OCI-LY7 (cell line): Measurements from ENCODE around the gene LACTB. TPM values are rescaled to one million over a fixed set of nuclear protein-coding genes. Genes with fewer than 3 reads are reported as not detected.

Source experiments
- BruUV-seq: library from RNA; stranded (reverse); fragments of 400-500 nt; replicated peaks from 2 replicates; lab custom pipeline; 2021; lab: Mats Ljungman, UMichigan
- CTCF ChIA-PET: fragments of 300-600 bp; sonication (Branson Sonifier 250); formaldehyde crosslinking; loops from one replicate; lab custom pipeline; 2022; ENCODE audit warnings: antibody characterized with exemption; ENCODE audit not compliant: unreplicated experiment; lab: Charles Lee
- POLR2A ChIA-PET: fragments of 300-600 bp; sonication (Branson Sonifier 250); formaldehyde crosslinking; loops from one replicate; lab custom pipeline; 2022; ENCODE audit warnings: antibody characterized with exemption; lab: Charles Lee
- DNase-seq: peaks from one replicate; pipeline ENCODE4 v3.0.0-alpha.2; 2015; ENCODE audit warnings: low spot score
- H2AFZ ChIP-seq: fragments of 200-600 bp; sonication (generic), shearing (Covaris generic); 2 replicates; pipeline ENCODE4 v1.6.1; 2014; ENCODE audit warnings: mild to moderate bottlenecking, antibody characterized with exemption, low read length, moderate library complexity
- H3K27ac ChIP-seq: fragments of 200-600 bp; sonication (generic); 2 replicates; pipeline ENCODE4 v1.5.1; 2014; ENCODE audit warnings: mixed run types, low read depth, mild to moderate bottlenecking, moderate library complexity, low read length, inconsistent platforms; ENCODE audit not compliant: poor library complexity, severe bottlenecking
- H3K36me3 ChIP-seq: fragments of 200-600 bp; sonication (generic); 2 replicates; pipeline ENCODE4 v1.6.1; 2014; ENCODE audit warnings: mild to moderate bottlenecking, antibody characterized with exemption, low read length, moderate library complexity, mixed read lengths; ENCODE audit not compliant: insufficient read depth
- H3K4me1 ChIP-seq: fragments of 200-600 bp; sonication (generic); 2 replicates; pipeline ENCODE4 v1.5.1; 2014; ENCODE audit warnings: mild to moderate bottlenecking, low read length; ENCODE audit not compliant: insufficient read depth, poor library complexity, severe bottlenecking
- H3K4me2 ChIP-seq: fragments of 200-600 bp; sonication (generic); 2 replicates; pipeline ENCODE4 v1.6.1; 2014; ENCODE audit warnings: mild to moderate bottlenecking, low read length
- H3K4me3 ChIP-seq: fragments of 200-600 bp; sonication (generic); 2 replicates; pipeline ENCODE4 v1.5.1; 2014; ENCODE audit warnings: mild to moderate bottlenecking, low read depth, low read length; ENCODE audit not compliant: poor library complexity, severe bottlenecking
- H3K79me2 ChIP-seq: fragments of 200-600 bp; sonication (generic); 2 replicates; pipeline ENCODE4 v1.6.1; 2016; ENCODE audit warnings: low read depth, mild to moderate bottlenecking, low read length, moderate library complexity, mixed read lengths; ENCODE audit not compliant: insufficient read depth
- H3K9me2 ChIP-seq: fragments of 200-600 bp; sonication (generic); 2 replicates; pipeline ENCODE4 v1.6.1; 2016; ENCODE audit warnings: mild to moderate bottlenecking, low read length, mixed read lengths; ENCODE audit not compliant: insufficient read depth
- H3K9me3 ChIP-seq: fragments of 200-600 bp; sonication (generic); 2 replicates; pipeline ENCODE4 v1.6.1; 2014; ENCODE audit warnings: mild to moderate bottlenecking, mixed run types, low read length, mixed read lengths
- H4K20me1 ChIP-seq: fragments of 200-600 bp; sonication (generic); 2 replicates; pipeline ENCODE4 v1.6.1; 2014; ENCODE audit warnings: mild to moderate bottlenecking, antibody characterized with exemption, low read length, moderate library complexity, mixed read lengths; ENCODE audit not compliant: insufficient read depth
- EZH2phosphoT487 ChIP-seq: fragments of 200-600 bp; sonication (generic); IDR thresholded peaks from 2 replicates; pipeline ENCODE4 v1.6.1; 2018; ENCODE audit warnings: low read depth, borderline replicate concordance, mild to moderate bottlenecking, mixed run types, antibody characterized with exemption, low read length, moderate library complexity, mixed read lengths
- intact Hi-C: fragments of 100-400 bp; cut with micrococcal nuclease; formaldehyde crosslinking; loops from one replicate; pipeline ENCODE4 v1.10.0; 2022; ENCODE audit not compliant: unreplicated experiment
- total RNA-seq, 2 experiments: library from RNA; depleted of rRNA in 1 of 2; stranded (reverse); fragments of >200 nt in 1 of 2; shearing (Covaris generic) in 1 of 2; gene quantifications; 2 replicates each; pipeline ENCODE4 v1.2.3, GENCODE V29; 2014 to 2022
- TF ChIP-seq, protein P1 (sequence below): fragments of 200-600 bp; sonication (generic); conservative IDR thresholded peaks from 2 replicates; pipeline ENCODE4 v1.5.1; 2014; ENCODE audit warnings: mild to moderate bottlenecking, antibody characterized with exemption, low read length, moderate library complexity, mixed read lengths

The LACTB gene
- total RNA-seq, 2 experiments from 2014 or later = 3.2 to 7.2 TPM

- TF ChIP-seq EZH2phosphoT487 = no peak
- TF ChIP-seq, protein P1, sequence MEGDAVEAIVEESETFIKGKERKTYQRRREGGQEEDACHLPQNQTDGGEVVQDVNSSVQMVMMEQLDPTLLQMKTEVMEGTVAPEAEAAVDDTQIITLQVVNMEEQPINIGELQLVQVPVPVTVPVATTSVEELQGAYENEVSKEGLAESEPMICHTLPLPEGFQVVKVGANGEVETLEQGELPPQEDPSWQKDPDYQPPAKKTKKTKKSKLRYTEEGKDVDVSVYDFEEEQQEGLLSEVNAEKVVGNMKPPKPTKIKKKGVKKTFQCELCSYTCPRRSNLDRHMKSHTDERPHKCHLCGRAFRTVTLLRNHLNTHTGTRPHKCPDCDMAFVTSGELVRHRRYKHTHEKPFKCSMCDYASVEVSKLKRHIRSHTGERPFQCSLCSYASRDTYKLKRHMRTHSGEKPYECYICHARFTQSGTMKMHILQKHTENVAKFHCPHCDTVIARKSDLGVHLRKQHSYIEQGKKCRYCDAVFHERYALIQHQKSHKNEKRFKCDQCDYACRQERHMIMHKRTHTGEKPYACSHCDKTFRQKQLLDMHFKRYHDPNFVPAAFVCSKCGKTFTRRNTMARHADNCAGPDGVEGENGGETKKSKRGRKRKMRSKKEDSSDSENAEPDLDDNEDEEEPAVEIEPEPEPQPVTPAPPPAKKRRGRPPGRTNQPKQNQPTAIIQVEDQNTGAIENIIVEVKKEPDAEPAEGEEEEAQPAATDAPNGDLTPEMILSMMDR = no peak
- DNase-seq = no peak
- Histone ChIP-seq H3K79me2 (no peaks in the 10 kb centered on the region), H3K4me3 (no peak overlapping the region), H3K36me3 (no peaks in the 10 kb centered on the region), H3K9me3 (no peaks in the 10 kb centered on the region), H3K4me2 (no peak overlapping the region), H3K9me2 (no peaks in the 10 kb centered on the region), H2AFZ (no peak overlapping the region), H3K4me1 (no peaks in the 10 kb centered on the region), H4K20me1 (no peaks in the 10 kb centered on the region), H3K27ac (no peak overlapping the region)
- intact Hi-C loops = no loop called here
- ChIA-PET CTCF (no interaction called here), POLR2A (interaction anchor here (0.6 kb wide), 1 partner anchor 615 kb away, joined by 3 read pairs; no protein-coding TSS in a partner anchor)
- no TSS peak for BruUV-seq
Measured at GRCh38 chr15:63085289-63085688, 36.4 kb upstream of the LACTB start.

- POLR2A ChIA-PET = no interaction called here
- no peaks in the 10 kb centered on the region for H4K20me1 ChIP-seq
- BruUV-seq = no TSS peak
Measured at GRCh38 chr15:63086271-63086670, 35.4 kb upstream of the LACTB start.

DNA sequence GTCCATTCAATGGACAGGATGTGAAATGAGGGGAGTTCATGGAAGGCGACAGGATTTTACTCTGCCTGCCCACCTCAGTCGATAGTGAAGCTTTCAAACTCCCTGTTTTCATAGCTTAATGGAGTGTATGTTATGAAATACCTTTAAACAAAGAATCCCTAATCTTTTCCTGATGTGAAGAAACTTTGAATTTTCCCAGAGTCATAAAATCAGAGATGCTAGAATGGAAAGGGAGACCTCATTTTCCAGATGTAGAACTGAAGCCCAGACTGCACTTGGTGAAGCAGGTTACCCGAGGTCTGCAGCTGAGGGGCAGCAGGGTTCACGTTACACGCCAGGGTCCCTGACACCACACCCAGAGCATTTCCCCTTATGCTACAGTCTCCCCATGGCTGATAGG lies 34.7 kb upstream of the LACTB start:
- intact Hi-C loops = no loop called here
- Histone ChIP-seq H3K27ac (no peak overlapping the region), H3K4me3 (no peak overlapping the region), H3K79me2 (no peaks in the 10 kb centered on the region), H2AFZ (no peak overlapping the region), H3K36me3 (no peaks in the 10 kb centered on the region), H3K4me2 (no peak overlapping the region), H4K20me1 (no peaks in the 10 kb centered on the region), H3K9me2 (no peaks in the 10 kb centered on the region), H3K4me1 (no peaks in the 10 kb centered on the region), H3K9me3 (no peaks in the 10 kb centered on the region)
- DNase-seq = no peak
- CTCF ChIA-PET = no interaction called here
- TF ChIP-seq, protein P1 = no peak
- no peak for TF ChIP-seq EZH2phosphoT487
- no TSS peak for BruUV-seq
- POLR2A ChIA-PET = no interaction called here

More at GRCh38 chr15:63086271-63086670, 35.4 kb upstream of the LACTB start:
- H3K9me2 ChIP-seq = no peaks in the 10 kb centered on the region
- no peak overlapping the region for H3K27ac ChIP-seq
- H3K4me2 ChIP-seq = no peak overlapping the region
- H3K79me2 ChIP-seq = no peaks in the 10 kb centered on the region
- CTCF ChIA-PET = no interaction called here
- H3K9me3 ChIP-seq = no peaks in the 10 kb centered on the region
- TF ChIP-seq, protein P1 = no peak
- no peak for TF ChIP-seq EZH2phosphoT487
- intact Hi-C loops = no loop called here
- no peaks in the 10 kb centered on the region for H3K36me3 ChIP-seq
- H3K4me3 ChIP-seq = no peak overlapping the region
- no peaks in the 10 kb centered on the region for H3K4me1 ChIP-seq
- DNase-seq = no peak
- H2AFZ ChIP-seq = no peak overlapping the region
